GM10266 (cell line): ENCODE results near the gene KISS1.

Experiments
- DNase-seq: peaks from one replicate; pipeline ENCODE4 v3.0.0; 2012; ENCODE audit errors: extremely low spot score
- CTCF ChIP-seq: IDR thresholded peaks from 2 replicates; pipeline ENCODE4 v1.5.1; 2012; ENCODE audit warnings: mild to moderate bottlenecking, low read depth; ENCODE audit not compliant: control insufficient read depth, insufficient read depth; ENCODE audit errors: missing control alignments

The KISS1 gene

DNA sequence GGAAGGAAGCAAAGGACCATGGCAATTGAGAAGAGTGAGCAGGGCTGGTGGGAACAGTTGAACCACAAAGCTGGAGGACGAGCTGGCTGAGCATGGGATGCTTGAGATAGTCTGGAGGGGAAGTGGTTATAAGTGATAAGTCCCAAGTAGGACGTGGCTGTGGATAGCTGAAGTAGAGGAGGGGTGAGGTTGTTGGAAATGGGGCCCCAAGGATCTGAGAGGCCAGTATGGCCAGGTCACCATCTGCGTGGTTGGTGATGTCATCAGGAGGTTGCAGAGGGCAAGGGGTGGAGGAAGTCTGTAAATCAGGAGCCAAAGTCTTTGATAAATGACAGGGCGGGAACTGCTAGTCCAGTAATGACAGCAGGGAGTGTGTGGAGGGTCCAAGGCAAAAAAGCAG lies 19.2 kb downstream of the KISS1 start:
- no peak for DNase-seq
- TF ChIP-seq CTCF = no peak

- no peak for DNase-seq
- no peak for TF ChIP-seq CTCF
These were observed 20.2 kb downstream of the KISS1 start for GRCh38 chr1:204176049-204176448.

DNA sequence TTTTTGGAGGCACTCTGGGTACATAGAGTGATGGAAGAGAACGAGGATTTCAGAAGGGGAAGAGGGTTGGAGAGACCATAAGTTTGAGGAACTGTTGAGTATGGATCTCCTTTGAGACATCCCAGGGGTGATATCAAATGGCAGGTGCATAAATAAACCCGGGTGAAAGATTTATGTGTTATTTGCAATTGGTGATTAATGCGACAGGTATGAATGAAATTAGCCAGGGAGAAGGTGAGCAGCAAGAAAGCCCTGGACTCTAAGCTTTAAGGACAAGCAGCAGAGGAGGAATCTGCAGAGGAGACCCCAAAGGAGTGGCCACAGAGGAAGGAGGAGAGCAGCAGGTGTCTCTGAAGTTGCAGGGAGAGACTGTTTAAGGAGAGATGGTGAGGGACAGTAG lies 21.3 kb downstream of the KISS1 start:
- DNase-seq = no peak

GRCh38 chr1:204172404-204173029 lies 23.8 kb downstream of the KISS1 start:
- DNase-seq = no peak
- no peak for TF ChIP-seq CTCF

More for the DNA sequence above, 21.3 kb downstream of the KISS1 start:
- no peak for TF ChIP-seq CTCF

GRCh38 chr1:204171751-204172178 lies 24.5 kb downstream of the KISS1 start:
- no peak for TF ChIP-seq CTCF
- DNase-seq = no peak

GRCh38 chr1:204170494-204171155 lies 25.7 kb downstream of the KISS1 start:
- TF ChIP-seq CTCF = no peak
- DNase-seq = no peak

DNA sequence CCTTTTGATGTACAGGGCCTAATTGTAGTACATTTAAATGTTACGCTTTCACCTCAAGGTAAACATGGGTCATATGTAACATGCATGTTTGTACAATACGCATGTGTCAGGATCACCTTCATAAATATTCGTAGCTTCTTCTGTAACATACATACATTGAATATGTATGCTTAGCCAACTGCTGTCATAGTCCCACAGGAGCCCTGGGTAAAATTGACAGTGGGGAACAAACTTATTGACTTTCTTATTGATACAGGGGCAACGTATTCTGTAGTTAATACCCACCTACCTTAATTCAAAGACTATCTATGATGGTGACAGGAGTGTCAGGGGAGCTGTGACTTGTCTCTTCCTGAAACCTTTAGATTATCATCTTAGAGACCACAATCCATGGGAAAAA lies 26.4 kb downstream of the KISS1 start:
- no peak for DNase-seq
- TF ChIP-seq CTCF = no peak
